Ovary (tissue), 3 donors: Measurements from ENCODE around the gene PLAU.

ENCODE experiments used
- EP300 ChIP-seq: sonication (generic); formaldehyde crosslinking; IDR thresholded peaks from one replicate; pipeline ENCODE4 v1.6.1; 2017; ENCODE audit warnings: antibody characterized with exemption
- POLR2A ChIP-seq: fragments of 450-650 bp; IDR thresholded peaks from one replicate; pipeline ENCODE4 v1.6.1; 2017; ENCODE audit warnings: antibody characterized with exemption, mild to moderate bottlenecking, moderate library complexity
- TF ChIP-seq, protein P1 (sequence below), 3 donors: fragments of 450-650 bp in 2 of 3; fragments of 200-600 bp in 1 of 3; IDR thresholded peaks; one replicate each; pipeline versions ENCODE4 v1.5.1 to v1.8.0; 2016 to 2022; ENCODE audit warnings: antibody characterized with exemption in 3 of 3, mild to moderate bottlenecking in 1 of 3
- donor health status: DM: no; HTN: no; CAD: no.

- no peak for TF ChIP-seq POLR2A
- TF ChIP-seq, protein P1, sequence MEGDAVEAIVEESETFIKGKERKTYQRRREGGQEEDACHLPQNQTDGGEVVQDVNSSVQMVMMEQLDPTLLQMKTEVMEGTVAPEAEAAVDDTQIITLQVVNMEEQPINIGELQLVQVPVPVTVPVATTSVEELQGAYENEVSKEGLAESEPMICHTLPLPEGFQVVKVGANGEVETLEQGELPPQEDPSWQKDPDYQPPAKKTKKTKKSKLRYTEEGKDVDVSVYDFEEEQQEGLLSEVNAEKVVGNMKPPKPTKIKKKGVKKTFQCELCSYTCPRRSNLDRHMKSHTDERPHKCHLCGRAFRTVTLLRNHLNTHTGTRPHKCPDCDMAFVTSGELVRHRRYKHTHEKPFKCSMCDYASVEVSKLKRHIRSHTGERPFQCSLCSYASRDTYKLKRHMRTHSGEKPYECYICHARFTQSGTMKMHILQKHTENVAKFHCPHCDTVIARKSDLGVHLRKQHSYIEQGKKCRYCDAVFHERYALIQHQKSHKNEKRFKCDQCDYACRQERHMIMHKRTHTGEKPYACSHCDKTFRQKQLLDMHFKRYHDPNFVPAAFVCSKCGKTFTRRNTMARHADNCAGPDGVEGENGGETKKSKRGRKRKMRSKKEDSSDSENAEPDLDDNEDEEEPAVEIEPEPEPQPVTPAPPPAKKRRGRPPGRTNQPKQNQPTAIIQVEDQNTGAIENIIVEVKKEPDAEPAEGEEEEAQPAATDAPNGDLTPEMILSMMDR (IDR thresholded peaks at IDR 0.05), result no peak
- TF ChIP-seq EP300, result no peak
Observed at GRCh38 chr10:73866621-73867020, 44.3 kb upstream of the PLAU start.
